GM12878 (cell line): ENCODE results near the gene ADRA2C. TPM values are rescaled to one million over a fixed set of nuclear protein-coding genes. Genes with fewer than 3 reads are reported as not detected.

Experiments used
- ATAC-seq: fragments of 200-7000 bp; cut with Tn5 transposase; 3 replicates; pipeline ENCODE4 v1.9.1; 2020; ENCODE audit warnings: mild to moderate bottlenecking, moderate library complexity
- BruUV-seq: library from RNA; stranded (reverse); fragments of 400-500 nt; replicated peaks from 2 replicates; lab custom pipeline; 2021; lab: Mats Ljungman, UMichigan
- CTCF ChIA-PET: fragments of 300-600 bp; sonication (Branson Sonifier 250); formaldehyde crosslinking; extraction: SDS; loops from one replicate; lab custom pipeline; 2021; ENCODE audit warnings: inconsistent platforms; lab: Yijun Ruan, JAX
- POLR2A ChIA-PET: fragments of 350-600 bp; formaldehyde crosslinking; extraction: SDS; loops from one replicate; lab custom pipeline; 2021; ENCODE audit warnings: inconsistent platforms; lab: Charles Lee
- RAD21 ChIA-PET: fragments of 300-600 bp; sonication (Branson Sonifier 250); formaldehyde crosslinking; loops from one replicate; lab custom pipeline; 2023; ENCODE audit warnings: antibody characterized with exemption; ENCODE audit not compliant: unreplicated experiment; lab: Charles Lee
- SMC1A ChIA-PET: fragments of 300-600 bp; sonication (Branson Sonifier 250); formaldehyde crosslinking; loops from one replicate; lab custom pipeline; 2023; ENCODE audit not compliant: unreplicated experiment, uncharacterized antibody; lab: Charles Lee
- DNase-seq: peaks from one replicate; pipeline ENCODE4 v3.0.0-alpha.2; 2011; ENCODE audit warnings: low read depth, low spot score
- FAIRE-seq: peaks from 3 replicates; lab custom pipeline; 2011; peaks lifted over from hg19 to GRCh38; lab: Jason Lieb, UNC
- H2AFZ ChIP-seq: 2 replicates; pipeline ENCODE4 v1.6.0; 2011; ENCODE audit warnings: low read depth, low read length, control low read depth; ENCODE audit not compliant: control insufficient read depth
- H3K27ac ChIP-seq: 2 replicates; pipeline ENCODE4 v1.5.1; 2011; ENCODE audit warnings: control low read depth; ENCODE audit not compliant: control insufficient read depth, insufficient read depth
- H3K27me3 ChIP-seq, 2 experiments: replicated peaks in 1 of 2; 2 replicates each; pipeline versions ENCODE4 v1.6.0 to v1.6.1; 2011; ENCODE audit warnings: low read length in 1 of 2; ENCODE audit not compliant: control insufficient read depth in 2 of 2, insufficient read depth in 2 of 2
- H3K36me3 ChIP-seq, 2 experiments: 2 replicates each; pipeline ENCODE4 v1.5.1; 2011; ENCODE audit warnings: low read length in 1 of 2; ENCODE audit not compliant: control insufficient read depth in 2 of 2, insufficient read depth in 2 of 2
- H3K4me1 ChIP-seq: 2 replicates; pipeline ENCODE4 v1.6.1; 2011; ENCODE audit warnings: mild to moderate bottlenecking, low read length, moderate library complexity, mixed read lengths; ENCODE audit not compliant: control insufficient read depth, insufficient read depth
- H3K4me2 ChIP-seq: 2 replicates; pipeline ENCODE4 v1.6.0; 2011; ENCODE audit warnings: control low read depth; ENCODE audit not compliant: control insufficient read depth, insufficient read depth
- H3K4me3 ChIP-seq: fragments of 200-600 bp; sonication (generic); 2 replicates; pipeline ENCODE4 v1.5.1; 2016
- H3K79me2 ChIP-seq: 2 replicates; pipeline ENCODE4 v1.6.0; 2011; ENCODE audit warnings: low read length; ENCODE audit not compliant: control insufficient read depth, insufficient read depth
- H3K9ac ChIP-seq: 2 replicates; pipeline ENCODE4 v1.8.0; 2011; ENCODE audit warnings: low read length, control low read depth, mixed read lengths; ENCODE audit not compliant: control insufficient read depth, insufficient read depth
- H3K9me3 ChIP-seq: replicated peaks from 3 replicates; pipeline ENCODE4 v1.5.1; 2011; ENCODE audit warnings: mild to moderate bottlenecking, low read length; ENCODE audit not compliant: control insufficient read depth, insufficient read depth
- H4K20me1 ChIP-seq: 2 replicates; pipeline ENCODE4 v1.6.0; 2011; ENCODE audit not compliant: control insufficient read depth, insufficient read depth
- BHLHE40 ChIP-seq, 2 experiments: fragments of 450-650 bp in 1 of 2; IDR thresholded peaks; 2 replicates each; pipeline ENCODE4 v1.6.1; 2011 to 2017; ENCODE audit warnings: low read depth in 2 of 2, borderline replicate concordance in 1 of 2, improper control_type of control experiment in 1 of 2, low read length in 1 of 2, mild to moderate bottlenecking in 1 of 2
- CUX1 ChIP-seq: IDR thresholded peaks from 2 replicates; pipeline ENCODE4 v1.6.1; 2012; ENCODE audit warnings: improper control_type of control experiment, low read depth, low read length; ENCODE audit not compliant: insufficient replicate concordance
- EGR1 ChIP-seq, 2 experiments: IDR thresholded peaks; 1 replicate in 1 of 2; 2 replicates in 1 of 2; pipeline ENCODE4 v1.6.1; 2011 to 2012; ENCODE audit warnings: low read depth in 2 of 2, low read length in 2 of 2, borderline replicate concordance in 1 of 2, mild to moderate bottlenecking in 1 of 2, moderate library complexity in 1 of 2
- HDAC6 ChIP-seq: fragments of 200-600 bp; sonication (generic); IDR thresholded peaks from one replicate; pipeline ENCODE4 v1.8.0; 2017; ENCODE audit warnings: antibody characterized with exemption; ENCODE audit not compliant: unreplicated experiment
- HDGF ChIP-seq: fragments of 450-650 bp; IDR thresholded peaks from 2 replicates; pipeline ENCODE4 v1.6.1; 2016; ENCODE audit warnings: antibody characterized with exemption
- JUNB ChIP-seq: IDR thresholded peaks from 2 replicates; pipeline ENCODE4 v1.6.1; 2016; ENCODE audit warnings: antibody characterized with exemption, mild to moderate bottlenecking
- MTA3 ChIP-seq: IDR thresholded peaks from 2 replicates; pipeline ENCODE4 v1.6.1; 2012; ENCODE audit warnings: low read length, inconsistent platforms, borderline replicate concordance
- PKNOX1 ChIP-seq: fragments of 450-650 bp; IDR thresholded peaks from 2 replicates; pipeline ENCODE4 v1.6.1; 2016; ENCODE audit warnings: mild to moderate bottlenecking
- PRDM15 ChIP-seq: fragments of 450-650 bp; formaldehyde crosslinking; IDR thresholded peaks from 2 replicates; pipeline ENCODE4 v1.4.0; 2020; ENCODE audit warnings: mild to moderate bottlenecking, moderate library complexity
- RFX5 ChIP-seq: IDR thresholded peaks from 2 replicates; pipeline ENCODE4 v1.6.1; 2011; ENCODE audit warnings: low read depth, low read length, improper control_type of control experiment
- SRF ChIP-seq, 2 experiments: IDR thresholded peaks; 2 replicates each; pipeline ENCODE4 v1.6.1; 2011; ENCODE audit warnings: low read depth in 2 of 2, low read length in 2 of 2, mild to moderate bottlenecking in 1 of 2, moderate library complexity in 1 of 2
- WGBS: methylation state at CpG from one replicate; pipeline ENCODE4 v1.1.6; 2016; ENCODE audit warnings: low lambda C conversion rate; ENCODE audit not compliant: insufficient replicate concordance, insufficient coverage; ENCODE audit errors: missing lambda C conversion rate; 5-methylcytosine and 5-hydroxymethylcytosine counted together
- in situ Hi-C: fragments of 300-500 bp; cut with MboI; formaldehyde crosslinking; loops from 9 replicates; pipeline ENCODE4 v1.14.3; 2018; ENCODE audit warnings: mixed read lengths
- intact Hi-C: fragments of 100-400 bp; cut with micrococcal nuclease; formaldehyde crosslinking; loops from one replicate; pipeline ENCODE4 v1.14.2; 2022; ENCODE audit not compliant: unreplicated experiment
- polyA plus RNA-seq, 11 experiments: library from polyadenylated mRNA; depleted of rRNA in 4 of 11; unstranded in 6 of 11; stranded (reverse) in 5 of 11; fragments of >200 nt; fragmentation: Nextera tagmentation in 4 of 11; fragmentation: Illumina TruSeq in 1 of 11; extraction: Ambion mirVana in 4 of 11; extraction: Trizol in 1 of 11; gene quantifications; 1 replicate in 1 of 11; 2 replicates in 10 of 11; pipeline versions ENCODE4 v1.2.1 to v1.2.3, GENCODE V29; 2011 to 2016; ENCODE audit warnings: inconsistent platforms in 2 of 11, missing spikeins in 2 of 11, low read depth in 1 of 11
- total RNA-seq, 4 experiments: library from RNA; depleted of rRNA in 3 of 4; stranded (reverse); fragments of >200 nt in 3 of 4; fragmentation: Illumina TruSeq in 1 of 4; extraction: Trizol in 1 of 4; gene quantifications; 2 replicates each; pipeline versions ENCODE4 v1.2.1 to v1.2.3, GENCODE V29; 2013 to 2021

ADRA2C gene
- total and polyA plus RNA-seq, 10 of the 15 experiments (the other 5 are each of a cell fraction or from before 2014, with no cell fraction given) = 0.15 TPM; not detected in 9

GRCh38 chr4:3793545-3793944, 27.4 kb downstream of the ADRA2C start (continued):
- TF ChIP-seq CUX1 = no peak
- TF ChIP-seq MTA3 = no peak
- TF ChIP-seq, all 136 proteins: peak for 0

- Histone ChIP-seq H3K4me1 (no peaks in the 10 kb centered on the region), H2AFZ (no peak overlapping the region), H3K4me3 (no peak overlapping the region), H3K79me2 (no peaks in the 10 kb centered on the region), H3K27me3 (0 out of 4 replicates have a peak, but pooled peaks cover 0 to 1% of the 10 kb centered on the region in 2 experiments), H4K20me1 (no peaks in the 10 kb centered on the region), H3K9me3 (no peaks in the 10 kb centered on the region; the same call in 1 of the 3 replicates), H3K36me3 (no peaks in the 10 kb centered on the region), H3K27ac (no peak overlapping the region), H3K4me2 (no peak overlapping the region), H3K9ac (no peak overlapping the region)
- POLR2A ChIA-PET = no interaction called here
- 16% methylated on average over 2 of the region's 2 CpGs for WGBS
- ATAC-seq (no peak), DNase-seq (no peak), FAIRE-seq (no peak)
- intact Hi-C loops = no loop called here
- no TSS peak for BruUV-seq
- SMC1A ChIA-PET = no interaction called here
- in situ Hi-C loops = no loop called here
- RAD21 ChIA-PET = no interaction called here
- CTCF ChIA-PET = no interaction called here
- TF ChIP-seq BHLHE40 (IDR thresholded peaks at IDR 0.05; ENCODE audit: borderline replicate concordance in 1 of 2, low read depth in 2 of 2, low read length in 1 of 2) (no peak), HDGF (no peak), RFX5 (no peak), PRDM15 (CRISPR knock-in tag) (no peak), PKNOX1 (no peak), JUNB (no peak), EGR1 (IDR thresholded peaks at IDR 0.05; ENCODE audit: borderline replicate concordance in 1 of 2, low read depth in 2 of 2, low read length in 2 of 2) (no peak), SRF (IDR thresholded peaks at IDR 0.05; ENCODE audit: low read depth in 2 of 2, low read length in 2 of 2) (no peak), HDAC6 (no peak)
These were observed 30.8 kb downstream of the ADRA2C start for GRCh38 chr4:3796960-3797359.
